ENCODE data around the gene KLK12. TPM values are rescaled to one million over a fixed set of nuclear protein-coding genes. Genes with fewer than 3 reads are reported as not detected.

KLK12 gene
- total RNA-seq, 2 experiments from 2014 or later, result not detected

DNA sequence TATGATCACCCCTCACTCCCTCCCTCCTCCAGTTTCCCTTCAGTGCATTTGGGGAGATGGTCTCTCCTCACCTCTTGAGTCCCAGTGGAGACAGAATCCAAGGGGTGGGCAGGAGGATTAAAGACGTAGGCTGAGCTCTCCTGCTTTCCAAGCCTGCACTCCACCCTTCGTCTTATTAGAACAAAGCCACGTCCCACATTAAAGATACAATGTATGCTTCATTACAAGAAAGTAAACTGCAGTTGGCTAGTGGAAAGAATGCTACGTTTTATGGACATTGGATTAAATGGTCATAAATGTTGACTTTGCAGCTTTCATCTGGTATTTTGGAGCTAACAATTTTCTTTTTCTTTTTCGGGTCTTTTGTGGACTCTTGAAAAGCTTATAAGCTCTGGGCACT lies 6.9 kb downstream of the KLK12 start:
- no peak for ATAC-seq

DNA sequence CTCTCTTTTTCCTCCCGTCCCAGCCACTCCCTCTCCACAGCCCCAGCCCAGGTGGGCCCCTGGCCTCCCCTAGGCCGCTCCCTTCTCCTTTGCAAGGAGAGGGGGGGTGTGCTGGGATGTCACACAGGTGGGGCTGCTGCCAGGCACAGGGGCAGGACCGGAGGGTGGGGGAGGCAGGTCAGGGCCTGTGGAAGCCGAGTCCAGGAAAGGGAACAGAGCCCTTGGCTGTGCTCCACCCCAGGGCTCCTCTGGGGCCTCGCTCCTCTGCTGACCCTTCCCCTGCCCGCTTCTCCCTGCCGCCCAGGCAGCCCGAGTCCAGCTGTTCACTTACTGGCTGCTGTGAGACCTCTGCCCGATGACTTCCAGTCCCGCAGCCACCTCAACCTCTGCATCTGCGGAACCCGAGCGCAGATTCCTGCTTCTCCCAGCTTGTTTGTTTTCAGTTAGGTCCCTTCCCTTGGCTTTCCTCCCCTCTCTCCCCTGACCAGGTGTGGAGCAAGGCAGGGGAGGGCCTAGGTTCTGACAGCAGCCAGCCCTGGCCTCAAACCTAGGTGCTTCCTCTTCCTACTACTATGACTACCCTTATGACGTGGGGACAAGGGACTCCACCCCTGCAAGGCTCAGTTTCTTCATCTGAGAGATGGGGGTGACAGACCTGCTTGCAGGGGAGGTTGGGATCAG lies 7.5 kb downstream of the KLK12 start:
- no peak overlapping the region for H3K4me3 Mint-ChIP-seq
- H3K27ac Mint-ChIP-seq, result no peak overlapping the region
- ChIA-PET CTCF (interaction anchor here (1.3 kb wide), 1 partner anchor 11 kb away, joined by 3 read pairs; no protein-coding TSS in a partner anchor), POLR2A (no interaction called here)
- no peaks in the 10 kb centered on the region for H3K36me3 Mint-ChIP-seq (ENCODE audit: low read depth)
- H3K4me1 Mint-ChIP-seq (ENCODE audit: low read depth), result no peaks in the 10 kb centered on the region
- intact Hi-C loops (cut with micrococcal nuclease), result no loop called here
- no peak for ATAC-seq
- peaks cover 37% of the 10 kb centered on the region for H3K27me3 Mint-ChIP-seq
- H3K9me3 Mint-ChIP-seq, result no peaks in the 10 kb centered on the region
- no peak for DNase-seq
- TF ChIP-seq, protein P1, sequence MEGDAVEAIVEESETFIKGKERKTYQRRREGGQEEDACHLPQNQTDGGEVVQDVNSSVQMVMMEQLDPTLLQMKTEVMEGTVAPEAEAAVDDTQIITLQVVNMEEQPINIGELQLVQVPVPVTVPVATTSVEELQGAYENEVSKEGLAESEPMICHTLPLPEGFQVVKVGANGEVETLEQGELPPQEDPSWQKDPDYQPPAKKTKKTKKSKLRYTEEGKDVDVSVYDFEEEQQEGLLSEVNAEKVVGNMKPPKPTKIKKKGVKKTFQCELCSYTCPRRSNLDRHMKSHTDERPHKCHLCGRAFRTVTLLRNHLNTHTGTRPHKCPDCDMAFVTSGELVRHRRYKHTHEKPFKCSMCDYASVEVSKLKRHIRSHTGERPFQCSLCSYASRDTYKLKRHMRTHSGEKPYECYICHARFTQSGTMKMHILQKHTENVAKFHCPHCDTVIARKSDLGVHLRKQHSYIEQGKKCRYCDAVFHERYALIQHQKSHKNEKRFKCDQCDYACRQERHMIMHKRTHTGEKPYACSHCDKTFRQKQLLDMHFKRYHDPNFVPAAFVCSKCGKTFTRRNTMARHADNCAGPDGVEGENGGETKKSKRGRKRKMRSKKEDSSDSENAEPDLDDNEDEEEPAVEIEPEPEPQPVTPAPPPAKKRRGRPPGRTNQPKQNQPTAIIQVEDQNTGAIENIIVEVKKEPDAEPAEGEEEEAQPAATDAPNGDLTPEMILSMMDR (IDR thresholded peaks at IDR 0.05), result no peak

More for the DNA sequence above, 6.9 kb downstream of the KLK12 start:
- no peak for DNase-seq
- TF ChIP-seq, protein P1 (IDR thresholded peaks at IDR 0.05), result no peak
- Mint-ChIP-seq H3K36me3 (ENCODE audit: low read depth) (no peaks in the 10 kb centered on the region), H3K4me1 (ENCODE audit: low read depth) (no peaks in the 10 kb centered on the region), H3K27me3 (peaks cover 32% of the 10 kb centered on the region), H3K4me3 (no peak overlapping the region), H3K27ac (no peak overlapping the region), H3K9me3 (no peaks in the 10 kb centered on the region)
- CTCF ChIA-PET, result interaction anchor here (1.3 kb wide), 1 partner anchor 11 kb away, joined by 3 read pairs; no protein-coding TSS in a partner anchor
- intact Hi-C loops (cut with micrococcal nuclease), result no loop called here
- POLR2A ChIA-PET, result no interaction called here

DNA sequence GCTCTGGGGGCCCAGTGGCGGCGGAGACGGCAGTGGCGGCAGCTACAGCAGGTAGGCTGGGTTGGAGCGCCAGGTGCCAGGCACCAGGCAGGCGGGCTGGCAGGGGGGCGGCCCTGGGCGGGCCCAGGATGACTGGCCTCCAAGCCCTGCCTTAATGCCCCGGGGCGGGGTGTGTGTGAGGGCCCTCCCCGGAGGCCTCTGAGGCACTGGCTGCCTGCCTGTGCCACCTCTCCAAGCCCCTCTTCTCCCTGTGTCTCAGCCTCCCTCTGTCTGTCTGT lies 8.3 kb downstream of the KLK12 start, which contains the start of gene KLK11:
Gene KLK11 (minus strand): TSS at position 63 of the 278 bp plus-strand sequence. CDS start 985 bp downstream, outside the sequence.
- no peaks in the 10 kb centered on the region for H3K4me1 Mint-ChIP-seq (ENCODE audit: low read depth)
- no peaks in the 10 kb centered on the region for H3K36me3 Mint-ChIP-seq (ENCODE audit: low read depth)
- ATAC-seq (no peak), DNase-seq (no peak)
- ChIA-PET CTCF (no interaction called here), POLR2A (no interaction called here)
- H3K4me3 Mint-ChIP-seq, result no peak within 1 kb of the TSS
- no peak within 1 kb of the TSS for H3K27ac Mint-ChIP-seq
- peaks cover 38% of the 10 kb centered on the region for H3K27me3 Mint-ChIP-seq
- no peaks in the 10 kb centered on the region for H3K9me3 Mint-ChIP-seq
- intact Hi-C loops (cut with micrococcal nuclease), result no loop called here
- TF ChIP-seq, protein P1 (IDR thresholded peaks at IDR 0.05), result no peak

DNA sequence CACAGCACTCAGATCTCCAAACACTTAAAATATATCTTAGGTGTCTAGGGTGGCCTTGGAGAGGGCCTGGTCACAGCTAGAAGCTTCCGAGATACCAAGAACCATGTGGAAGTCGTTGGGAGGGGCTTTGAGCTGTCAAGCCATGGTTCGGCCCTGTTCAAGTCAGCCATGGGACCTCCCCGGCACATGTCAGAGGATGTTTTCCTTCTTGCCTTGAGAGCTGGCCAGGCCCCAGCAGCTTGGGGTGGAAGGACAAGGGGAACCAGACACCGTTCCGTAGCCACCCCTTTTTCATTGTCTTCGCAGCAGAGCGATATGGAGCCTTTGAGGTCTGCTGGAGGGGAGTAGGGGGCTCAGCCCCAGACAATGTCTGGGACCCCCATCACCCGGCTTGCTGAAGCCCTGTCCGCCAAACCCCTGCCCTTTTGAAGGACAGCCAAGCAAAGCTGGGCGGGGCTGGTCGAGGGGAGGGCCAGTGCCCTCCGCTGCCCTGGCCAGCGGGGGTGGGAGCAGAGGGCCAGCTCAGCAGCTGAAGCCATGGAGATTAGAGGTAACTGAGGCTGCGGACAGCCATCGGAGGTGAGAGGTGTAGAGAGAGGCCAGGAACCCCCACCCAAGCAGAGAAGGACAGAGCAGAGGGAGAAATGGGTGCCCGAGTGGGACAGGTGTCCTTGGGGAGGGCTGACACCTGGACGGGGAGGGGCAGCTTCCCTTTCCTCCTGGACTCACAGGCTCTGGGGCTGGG lies 8.8 kb downstream of the KLK12 start:
- no peaks in the 10 kb centered on the region for H3K9me3 Mint-ChIP-seq
- no peak overlapping the region for H3K4me3 Mint-ChIP-seq
- no peak overlapping the region for H3K27ac Mint-ChIP-seq
- CTCF ChIA-PET, result no interaction called here
- DNase-seq, result no peak
- intact Hi-C loops (cut with micrococcal nuclease), result no loop called here
- ATAC-seq, result no peak
- H3K4me1 Mint-ChIP-seq (ENCODE audit: low read depth), result no peaks in the 10 kb centered on the region
- POLR2A ChIA-PET, result no interaction called here
- TF ChIP-seq, protein P1 (IDR thresholded peaks at IDR 0.05), result no peak
- H3K27me3 Mint-ChIP-seq, result peaks cover 33% of the 10 kb centered on the region
- H3K36me3 Mint-ChIP-seq (ENCODE audit: low read depth), result no peaks in the 10 kb centered on the region

DNA sequence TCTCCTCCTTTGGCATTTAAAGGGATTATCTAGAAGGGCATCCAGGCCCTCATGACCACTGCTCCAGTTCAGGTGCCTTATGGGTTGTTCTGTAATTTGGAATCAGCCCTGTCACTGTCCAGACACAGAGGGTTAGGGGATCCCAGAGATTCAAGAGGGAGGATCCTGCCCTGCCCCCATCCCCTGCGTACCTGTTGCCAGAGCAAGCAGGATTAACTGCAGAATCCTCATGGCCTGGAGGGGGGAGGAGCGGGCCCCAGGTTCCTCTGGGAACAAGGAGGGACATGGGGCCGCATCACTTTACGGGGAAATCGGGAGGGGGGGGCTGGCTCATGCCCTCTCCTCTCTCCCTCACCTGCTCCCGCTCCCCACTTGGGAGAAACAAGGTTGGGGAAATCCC lies 9.4 kb downstream of the KLK12 start:
- TF ChIP-seq, protein P1 (IDR thresholded peaks at IDR 0.05), result no peak
- no peak for ATAC-seq
- no peak overlapping the region for H3K4me3 Mint-ChIP-seq
- ChIA-PET CTCF (no interaction called here), POLR2A (no interaction called here)
- no peak for DNase-seq
- no peaks in the 10 kb centered on the region for H3K36me3 Mint-ChIP-seq (ENCODE audit: low read depth)
- H3K4me1 Mint-ChIP-seq (ENCODE audit: low read depth), result no peaks in the 10 kb centered on the region
- H3K9me3 Mint-ChIP-seq, result no peaks in the 10 kb centered on the region
- H3K27ac Mint-ChIP-seq, result no peak overlapping the region
- H3K27me3 Mint-ChIP-seq, result peaks cover 33% of the 10 kb centered on the region
- intact Hi-C loops (cut with micrococcal nuclease), result no loop called here

Measured in activated CD8-positive, alpha-beta T cell treated with anti-CD3 and anti-CD28 coated beads for 36 hours (primary cell).